Measurements from ENCODE around the gene RTN4IP1.
"Not testable (repeated sequence)": the region's sequence is repeated elsewhere in the genome, so short reads cannot be mapped to it uniquely, and the experiment has no call there.

Gene RTN4IP1

GRCh38 chr6:106630366-106630765 is 1.1 kb upstream of the RTN4IP1 start:
- no peak for DNase-seq (ENCODE audit: low read depth)
- H3K4me3 ChIP-seq (ENCODE audit: control insufficient read depth, low read depth, low read length) = peak overlapping the region; percentile 94
- TF ChIP-seq CTCF (IDR thresholded peaks at IDR 0.05; ENCODE audit: control insufficient read depth, insufficient read depth, low read depth, low read length, missing control alignments) = no peak

GRCh38 chr6:106629859-106630163 is 513 bp upstream of the RTN4IP1 start:
- H3K4me3 ChIP-seq (ENCODE audit: control insufficient read depth, low read depth, low read length) = peak overlapping the region; percentile 94
- TF ChIP-seq CTCF (IDR thresholded peaks at IDR 0.05; ENCODE audit: control insufficient read depth, insufficient read depth, low read depth, low read length, missing control alignments) = no peak
- DNase-seq (ENCODE audit: low read depth) = no peak

- peak overlapping the region; percentile 94 for H3K4me3 ChIP-seq (ENCODE audit: control insufficient read depth, low read depth, low read length)
- DNase-seq (ENCODE audit: low read depth) = no peak
- TF ChIP-seq CTCF (IDR thresholded peaks at IDR 0.05; ENCODE audit: control insufficient read depth, insufficient read depth, low read depth, low read length, missing control alignments) = no peak
These were observed 618 bp downstream of the RTN4IP1 start for GRCh38 chr6:106628658-106629102.

DNA sequence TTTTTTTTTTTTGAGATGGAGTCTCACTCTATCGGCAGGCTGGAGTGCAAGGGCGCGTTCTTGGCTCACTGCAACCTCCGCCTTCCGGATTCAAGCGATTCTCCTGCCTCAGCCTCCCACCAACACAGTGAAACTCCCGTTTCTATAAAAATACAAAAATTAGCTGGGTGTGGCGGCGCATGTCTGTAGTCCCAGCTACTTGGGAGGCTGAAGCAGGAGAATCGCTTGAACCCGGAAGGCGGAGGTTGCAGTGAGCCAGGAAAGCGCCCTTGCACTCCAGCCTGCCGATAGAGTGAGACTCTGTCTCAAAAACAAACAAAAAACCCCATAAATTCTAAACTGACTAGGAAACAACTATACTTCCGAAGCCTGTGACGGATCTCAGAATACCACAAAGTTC is 1.5 kb downstream of the RTN4IP1 start:
- not testable (repeated sequence) for DNase-seq (ENCODE audit: low read depth); H3K4me3 ChIP-seq (ENCODE audit: control insufficient read depth, low read depth, low read length)

GRCh38 chr6:106626485-106626884 is 2.8 kb downstream of the RTN4IP1 start:
- no peak for TF ChIP-seq CTCF (IDR thresholded peaks at IDR 0.05; ENCODE audit: control insufficient read depth, insufficient read depth, low read depth, low read length, missing control alignments)
- no peak for DNase-seq (ENCODE audit: low read depth)
- no peak overlapping the region for H3K4me3 ChIP-seq (ENCODE audit: control insufficient read depth, low read depth, low read length)

DNA sequence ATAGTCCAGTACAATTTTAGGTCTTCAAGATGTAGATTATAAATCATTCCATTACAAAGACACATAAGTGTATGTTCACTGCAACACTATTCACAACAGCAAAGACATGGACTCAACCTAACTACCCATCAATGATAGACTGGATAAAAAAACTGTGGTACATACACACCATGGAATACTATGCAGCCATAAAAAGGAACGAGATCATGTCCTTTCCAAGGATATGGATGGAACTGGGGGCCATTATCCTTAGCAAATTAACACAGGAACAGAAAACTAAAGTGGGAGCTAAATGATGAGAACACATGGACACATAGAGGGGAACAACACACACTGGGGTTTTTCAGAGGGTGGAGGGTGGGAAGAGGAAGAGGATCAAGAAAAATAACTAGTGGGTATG is 6.3 kb downstream of the RTN4IP1 start:
- H3K4me3 ChIP-seq (ENCODE audit: control insufficient read depth, low read depth, low read length) = no peak overlapping the region
- no peak for TF ChIP-seq CTCF (IDR thresholded peaks at IDR 0.05; ENCODE audit: control insufficient read depth, insufficient read depth, low read depth, low read length, missing control alignments)
- DNase-seq (ENCODE audit: low read depth) = no peak

DNA sequence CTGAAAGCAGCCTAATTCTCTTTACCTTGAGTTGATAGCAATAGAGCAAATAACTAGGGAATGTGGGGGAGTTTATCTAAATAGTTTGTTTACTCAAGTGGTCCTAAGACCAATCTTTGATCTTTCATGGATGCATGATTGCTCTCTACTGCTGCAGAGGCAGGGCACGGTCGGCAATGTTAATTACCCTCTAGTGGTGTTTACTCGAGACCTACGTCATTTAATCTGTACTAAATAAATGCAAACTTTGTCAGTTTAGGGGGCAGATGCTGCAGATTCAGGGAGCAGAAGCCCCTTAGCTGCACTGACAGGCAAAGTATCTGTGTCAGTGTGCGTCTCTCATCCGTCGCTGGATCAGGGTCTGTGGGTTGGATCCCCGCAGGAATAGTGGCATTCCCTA is 6.9 kb downstream of the RTN4IP1 start:
- no peak overlapping the region for H3K4me3 ChIP-seq (ENCODE audit: control insufficient read depth, low read depth, low read length)
- no peak for DNase-seq (ENCODE audit: low read depth)
- no peak for TF ChIP-seq CTCF (IDR thresholded peaks at IDR 0.05; ENCODE audit: control insufficient read depth, insufficient read depth, low read depth, low read length, missing control alignments)

Measured in AG09309 (cell line).